Tibial artery (tissue), 4 donors: Measurements from ENCODE around the gene KRT75.
"Not testable (repeated sequence)": the region's sequence is repeated elsewhere in the genome, so short reads cannot be mapped to it uniquely, and the experiment has no call there.

Experiments
- DNase-seq, 2 donors: peaks; one replicate each; pipeline ENCODE4 v3.0.0-alpha.2; 2019
- H3K27ac ChIP-seq, 2 donors: fragments of 200-600 bp; sonication (generic) in 1 of 2; 1 replicate in 1 of 2; 2 replicates in 1 of 2; pipeline ENCODE4 v1.5.1; 2018 to 2019; ENCODE audit warnings: mild to moderate bottlenecking in 1 of 2
- H3K27me3 ChIP-seq, 2 donors: fragments of 200-600 bp; sonication (generic) in 1 of 2; one replicate each; pipeline versions ENCODE4 v1.5.1 to v1.6.0; 2016 to 2019
- H3K36me3 ChIP-seq, 3 donors: fragments of 200-600 bp; sonication (generic) in 2 of 3; one replicate each; pipeline ENCODE4 v1.5.1; 2016 to 2019; ENCODE audit warnings: mild to moderate bottlenecking in 2 of 3
- H3K4me1 ChIP-seq, 4 donors: fragments of 200-600 bp; sonication (generic) in 2 of 4; 1 replicate in 3 of 4; 2 replicates in 1 of 4; pipeline ENCODE4 v1.5.1; 2016 to 2019
- H3K4me3 ChIP-seq, 2 donors: fragments of 200-600 bp; sonication (generic) in 1 of 2; 1 replicate in 1 of 2; 2 replicates in 1 of 2; pipeline ENCODE4 v1.5.1; 2018 to 2019; ENCODE audit warnings: mild to moderate bottlenecking in 2 of 2
- H3K9me3 ChIP-seq, 3 donors: fragments of 200-600 bp; sonication (generic) in 1 of 3; one replicate each; pipeline ENCODE4 v1.5.1; 2016 to 2019
- CTCF ChIP-seq, 2 experiments: fragments of 200-600 bp in 1 of 2; fragments of 450-650 bp in 1 of 2; IDR thresholded peaks; one replicate each; pipeline ENCODE4 v1.5.1; 2017 to 2019; ENCODE audit warnings: antibody characterized with exemption in 2 of 2, mild to moderate bottlenecking in 1 of 2, moderate library complexity in 1 of 2
- intact Hi-C: fragments of 100-400 bp; cut with DNase I; formaldehyde crosslinking; loops from one replicate; pipeline ENCODE4 v1.15.0; 2023; ENCODE audit warnings: low total_unique reads

The KRT75 gene

GRCh38 chr12:52415870-52416750 is 18.1 kb downstream of the KRT75 start:
- no peak overlapping the region for H3K27ac ChIP-seq
- DNase-seq = peak; percentile 63 to 75
- H3K36me3 ChIP-seq = no peaks in the 10 kb centered on the region
- no peak for TF ChIP-seq CTCF (IDR thresholded peaks at IDR 0.05)
- no peak overlapping the region for H3K4me3 ChIP-seq
- intact Hi-C loops = no loop called here
- no peaks in the 10 kb centered on the region for H3K9me3 ChIP-seq
- H3K4me1 ChIP-seq = peaks cover 0 to 3% (median 0%) of the 10 kb centered on the region in 4 donors
- H3K27me3 ChIP-seq = peaks cover 0 to 7% of the 10 kb centered on the region in 2 donors

- Histone ChIP-seq H3K36me3 (no peaks in the 10 kb centered on the region), H3K4me1 (peaks cover 0 to 3% (median 0%) of the 10 kb centered on the region in 4 donors), H3K9me3 (no peaks in the 10 kb centered on the region), H3K27ac (no peak overlapping the region), H3K4me3 (no peak overlapping the region), H3K27me3 (peaks cover 0 to 7% of the 10 kb centered on the region in 2 donors)
- no peak for DNase-seq
- TF ChIP-seq CTCF (IDR thresholded peaks at IDR 0.05) = no peak
- intact Hi-C loops = no loop called here
These were observed 19.2 kb downstream of the KRT75 start for GRCh38 chr12:52414936-52415335.

- intact Hi-C loops = no loop called here
- no peaks in the 10 kb centered on the region for H3K36me3 ChIP-seq
- no peak for DNase-seq
- peaks cover 0 to 7% of the 10 kb centered on the region in 2 donors for H3K27me3 ChIP-seq
- TF ChIP-seq CTCF (IDR thresholded peaks at IDR 0.05) = no peak
- no peaks in the 10 kb centered on the region for H3K9me3 ChIP-seq
- no peak overlapping the region for H3K4me3 ChIP-seq
- no peak overlapping the region for H3K27ac ChIP-seq
- H3K4me1 ChIP-seq = peaks cover 0 to 3% (median 0%) of the 10 kb centered on the region in 4 donors
These were observed 20.3 kb downstream of the KRT75 start for GRCh38 chr12:52413782-52414345.

GRCh38 chr12:52413202-52413601 is 21.0 kb downstream of the KRT75 start:
- H3K4me1 ChIP-seq = peaks cover 0 to 3% (median 0%) of the 10 kb centered on the region in 4 donors
- H3K27ac ChIP-seq = no peak overlapping the region
- no peak for TF ChIP-seq CTCF (IDR thresholded peaks at IDR 0.05)
- no peaks in the 10 kb centered on the region for H3K9me3 ChIP-seq
- H3K27me3 ChIP-seq = peaks cover 0 to 9% of the 10 kb centered on the region in 2 donors
- no peaks in the 10 kb centered on the region for H3K36me3 ChIP-seq
- intact Hi-C loops = no loop called here
- no peak for DNase-seq
- H3K4me3 ChIP-seq = no peak overlapping the region

- TF ChIP-seq CTCF (IDR thresholded peaks at IDR 0.05) = no peak
- Histone ChIP-seq H3K27ac (no peak overlapping the region), H3K9me3 (no peaks in the 10 kb centered on the region), H3K36me3 (no peaks in the 10 kb centered on the region), H3K4me1 (peaks cover 0 to 3% (median 0%) of the 10 kb centered on the region in 4 donors), H3K27me3 (peaks cover 0 to 18% of the 10 kb centered on the region in 2 donors), H3K4me3 (no peak overlapping the region)
- DNase-seq = no peak
- intact Hi-C loops = no loop called here
These were observed 22.4 kb downstream of the KRT75 start for GRCh38 chr12:52411815-52412214.

GRCh38 chr12:52410589-52411248 is 23.5 kb downstream of the KRT75 start:
- H3K36me3 ChIP-seq, intact Hi-C loops, H3K4me1 ChIP-seq, H3K4me3 ChIP-seq, H3K27ac ChIP-seq, H3K9me3 ChIP-seq, DNase-seq: not testable (repeated sequence)
- peaks cover 0 to 18% of the 10 kb centered on the region in 2 donors for H3K27me3 ChIP-seq
